Caco-2 (cell line): ENCODE measurements around the gene ZNF710. TPM values are rescaled to one million over a fixed set of nuclear protein-coding genes. Genes with fewer than 3 reads are reported as not detected.

Experiments
- BruUV-seq: library from RNA; stranded (reverse); fragments of 400-500 nt; replicated peaks from 2 replicates; lab custom pipeline; 2021; lab: Mats Ljungman, UMichigan
- CTCF ChIA-PET: fragments of 300-600 bp; sonication (Branson Sonifier 250); formaldehyde crosslinking; loops from one replicate; lab custom pipeline; 2022; ENCODE audit warnings: antibody characterized with exemption; lab: Charles Lee
- POLR2A ChIA-PET: fragments of 300-600 bp; sonication (Branson Sonifier 250); formaldehyde crosslinking; loops from one replicate; lab custom pipeline; 2022; ENCODE audit warnings: antibody characterized with exemption; lab: Charles Lee
- DNase-seq, 2 experiments: peaks; one replicate each; pipeline versions ENCODE4 v3.0.0 to v3.0.0-alpha.2; 2020 to 2022
- H3K27me3 ChIP-seq: replicated peaks from 2 replicates; pipeline ENCODE4 v1.6.0; 2011; ENCODE audit warnings: low read length; ENCODE audit not compliant: control insufficient read depth, insufficient read depth
- H3K36me3 ChIP-seq: 2 replicates; pipeline ENCODE4 v1.5.1; 2011; ENCODE audit warnings: low read length; ENCODE audit not compliant: control insufficient read depth, insufficient read depth
- H3K4me1 ChIP-seq: fragments of 250-450 bp; sonication (Bioruptor Pico); 2 replicates; pipeline ENCODE4 v1.5.1; 2020; ENCODE audit warnings: mild to moderate bottlenecking
- H3K4me3 ChIP-seq: 2 replicates; pipeline ENCODE4 v1.5.1; 2011; ENCODE audit warnings: low read depth, mild to moderate bottlenecking, control low read depth, low read length
- H3K9me3 ChIP-seq: fragments of 250-450 bp; sonication (Bioruptor Pico); 2 replicates; pipeline ENCODE4 v1.5.1; 2020; ENCODE audit warnings: mild to moderate bottlenecking, moderate library complexity
- H3K27ac Mint-ChIP-seq: one replicate; pipeline ENCODE4 v1.8.0; 2022; ENCODE audit warnings: mixed read lengths; ENCODE audit not compliant: unreplicated experiment
- H3K27me3 Mint-ChIP-seq: one replicate; pipeline ENCODE4 v1.8.0; 2022; ENCODE audit warnings: mixed read lengths; ENCODE audit not compliant: insufficient read depth, unreplicated experiment
- H3K36me3 Mint-ChIP-seq: one replicate; pipeline ENCODE4 v1.8.0; 2022; ENCODE audit warnings: mild to moderate bottlenecking, mixed read lengths; ENCODE audit not compliant: insufficient read depth, unreplicated experiment
- H3K4me1 Mint-ChIP-seq: one replicate; pipeline ENCODE4 v1.8.0; 2022; ENCODE audit warnings: low read depth, mixed read lengths; ENCODE audit not compliant: unreplicated experiment
- H3K4me3 Mint-ChIP-seq: one replicate; pipeline ENCODE4 v1.8.0; 2022; ENCODE audit warnings: mild to moderate bottlenecking, moderate library complexity, mixed read lengths; ENCODE audit not compliant: unreplicated experiment
- H3K9me3 Mint-ChIP-seq: one replicate; pipeline ENCODE4 v1.8.0; 2022; ENCODE audit warnings: mixed read lengths; ENCODE audit not compliant: unreplicated experiment
- intact Hi-C: fragments of 100-400 bp; cut with micrococcal nuclease; formaldehyde crosslinking; loops from one replicate; pipeline ENCODE4 v1.10.0; 2022; ENCODE audit not compliant: unreplicated experiment
- total RNA-seq: library from RNA; stranded (reverse); gene quantifications from 2 replicates; pipeline ENCODE4 v1.2.3, GENCODE V29; 2022
- TF ChIP-seq, protein P1 (sequence below), 2 experiments: fragments of 200-600 bp in 1 of 2; IDR thresholded peaks; 1 replicate in 1 of 2; 2 replicates in 1 of 2; pipeline versions ENCODE4 v1.5.1 to v1.8.0; 2011 to 2022; ENCODE audit warnings: antibody characterized with exemption in 1 of 2, control low read depth in 1 of 2, inconsistent platforms in 1 of 2, low read depth in 1 of 2, low read length in 1 of 2, mild to moderate bottlenecking in 1 of 2, moderate library complexity in 1 of 2; ENCODE audit not compliant: insufficient read depth in 1 of 2, severe bottlenecking in 1 of 2, unreplicated experiment in 1 of 2

Gene ZNF710
- total RNA-seq, 1 experiment from 2014 or later: 21.4 TPM

GRCh38 chr15:90051874-90052273 lies 50.8 kb downstream of the ZNF710 start:
- ChIA-PET POLR2A (no interaction called here), CTCF (no interaction called here)
- no peak overlapping the region for H3K4me3 Mint-ChIP-seq
- Histone ChIP-seq H3K4me1 (no peaks in the 10 kb centered on the region), H3K36me3 (no peaks in the 10 kb centered on the region; the same call in 1 of the 2 replicates), H3K9me3 (no peaks in the 10 kb centered on the region), H3K27me3 (no peaks in the 10 kb centered on the region), H3K4me3 (no peak overlapping the region)
- no peaks in the 10 kb centered on the region for H3K9me3 Mint-ChIP-seq
- H3K27ac Mint-ChIP-seq: no peak overlapping the region
- H3K4me1 Mint-ChIP-seq: peaks cover 7% of the 10 kb centered on the region
- intact Hi-C loops: no loop called here
- TF ChIP-seq, protein P1, sequence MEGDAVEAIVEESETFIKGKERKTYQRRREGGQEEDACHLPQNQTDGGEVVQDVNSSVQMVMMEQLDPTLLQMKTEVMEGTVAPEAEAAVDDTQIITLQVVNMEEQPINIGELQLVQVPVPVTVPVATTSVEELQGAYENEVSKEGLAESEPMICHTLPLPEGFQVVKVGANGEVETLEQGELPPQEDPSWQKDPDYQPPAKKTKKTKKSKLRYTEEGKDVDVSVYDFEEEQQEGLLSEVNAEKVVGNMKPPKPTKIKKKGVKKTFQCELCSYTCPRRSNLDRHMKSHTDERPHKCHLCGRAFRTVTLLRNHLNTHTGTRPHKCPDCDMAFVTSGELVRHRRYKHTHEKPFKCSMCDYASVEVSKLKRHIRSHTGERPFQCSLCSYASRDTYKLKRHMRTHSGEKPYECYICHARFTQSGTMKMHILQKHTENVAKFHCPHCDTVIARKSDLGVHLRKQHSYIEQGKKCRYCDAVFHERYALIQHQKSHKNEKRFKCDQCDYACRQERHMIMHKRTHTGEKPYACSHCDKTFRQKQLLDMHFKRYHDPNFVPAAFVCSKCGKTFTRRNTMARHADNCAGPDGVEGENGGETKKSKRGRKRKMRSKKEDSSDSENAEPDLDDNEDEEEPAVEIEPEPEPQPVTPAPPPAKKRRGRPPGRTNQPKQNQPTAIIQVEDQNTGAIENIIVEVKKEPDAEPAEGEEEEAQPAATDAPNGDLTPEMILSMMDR (IDR thresholded peaks at IDR 0.05; ENCODE audit: insufficient read depth in 1 of 2, low read depth in 1 of 2, low read length in 1 of 2, severe bottlenecking in 1 of 2, unreplicated experiment in 1 of 2): no peak
- no peaks in the 10 kb centered on the region for H3K36me3 Mint-ChIP-seq
- no peak for DNase-seq
- BruUV-seq: no TSS peak
- H3K27me3 Mint-ChIP-seq: no peaks in the 10 kb centered on the region

- CTCF ChIA-PET: no interaction called here
Observed at GRCh38 chr15:90053685-90054466, 52.8 kb downstream of the ZNF710 start.

DNA sequence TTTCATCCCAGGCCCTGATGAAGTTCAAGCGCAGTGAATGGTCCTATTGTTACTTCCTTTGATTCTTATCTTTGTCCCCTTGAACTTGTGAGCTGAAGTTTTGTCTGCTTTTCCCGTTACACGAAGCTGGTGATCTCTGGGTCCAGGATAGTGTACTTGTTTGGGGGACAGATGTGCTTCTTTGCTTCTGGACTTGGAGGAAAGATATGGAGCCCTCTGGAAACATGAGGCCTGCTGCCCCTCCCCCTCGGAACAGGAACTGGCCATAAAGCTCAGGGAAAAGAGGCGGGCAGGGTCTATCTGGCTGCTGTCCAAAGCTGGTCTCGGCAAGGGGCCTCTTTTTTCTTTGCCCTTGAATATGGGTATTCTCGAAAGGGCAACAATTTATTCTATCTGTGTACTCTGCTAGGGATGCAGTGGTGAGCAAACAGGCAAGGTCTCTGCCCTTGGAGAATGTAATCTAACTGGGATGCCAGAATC lies 53.5 kb downstream of the ZNF710 start:
- TF ChIP-seq, protein P1 (IDR thresholded peaks at IDR 0.05; ENCODE audit: insufficient read depth in 1 of 2, low read depth in 1 of 2, low read length in 1 of 2, severe bottlenecking in 1 of 2, unreplicated experiment in 1 of 2): no peak
- Mint-ChIP-seq H3K4me3 (no peak overlapping the region), H3K27ac (no peak overlapping the region), H3K36me3 (no peaks in the 10 kb centered on the region), H3K9me3 (no peaks in the 10 kb centered on the region), H3K27me3 (no peaks in the 10 kb centered on the region), H3K4me1 (peaks cover 7% of the 10 kb centered on the region)
- CTCF ChIA-PET: no interaction called here
- no peaks in the 10 kb centered on the region for H3K4me1 ChIP-seq
- H3K36me3 ChIP-seq: no peaks in the 10 kb centered on the region; the same call in 1 of the 2 replicates
- no peak for DNase-seq
- H3K9me3 ChIP-seq: no peaks in the 10 kb centered on the region
- no TSS peak for BruUV-seq
- POLR2A ChIA-PET: no interaction called here
- intact Hi-C loops: no loop called here
- H3K27me3 ChIP-seq: no peaks in the 10 kb centered on the region
- no peak overlapping the region for H3K4me3 ChIP-seq

More at GRCh38 chr15:90053685-90054466, 52.8 kb downstream of the ZNF710 start:
- H3K27ac Mint-ChIP-seq: no peak overlapping the region
- H3K9me3 Mint-ChIP-seq: no peaks in the 10 kb centered on the region
- no peak overlapping the region for H3K4me3 ChIP-seq
- no peaks in the 10 kb centered on the region for H3K27me3 Mint-ChIP-seq
- no peaks in the 10 kb centered on the region for H3K36me3 Mint-ChIP-seq
- peaks cover 7% of the 10 kb centered on the region for H3K4me1 Mint-ChIP-seq
- no peaks in the 10 kb centered on the region for H3K9me3 ChIP-seq
- BruUV-seq: no TSS peak
- H3K36me3 ChIP-seq: no peaks in the 10 kb centered on the region; the same call in 1 of the 2 replicates
- H3K4me1 ChIP-seq: no peaks in the 10 kb centered on the region
- H3K4me3 Mint-ChIP-seq: no peak overlapping the region
- DNase-seq: no peak
- intact Hi-C loops: no loop called here
- POLR2A ChIA-PET: no interaction called here
- no peaks in the 10 kb centered on the region for H3K27me3 ChIP-seq
- TF ChIP-seq, protein P1 (IDR thresholded peaks at IDR 0.05; ENCODE audit: insufficient read depth in 1 of 2, low read depth in 1 of 2, low read length in 1 of 2, severe bottlenecking in 1 of 2, unreplicated experiment in 1 of 2): no peak
